HG03097 (cell line): ENCODE data around the gene UBALD1.

Source experiments
- ATAC-seq: cut with Tn5 transposase; IDR thresholded peaks from one replicate; pipeline ENCODE4 v1.9.1; 2021; ENCODE audit not compliant: unreplicated experiment, low FRiP score

Gene UBALD1

GRCh38 chr16:4564661-4565267, 49.9 kb downstream of the UBALD1 start:
- ATAC-seq = no peak

- ATAC-seq = no peak
Measured at GRCh38 chr16:4561596-4561995, 53.1 kb downstream of the UBALD1 start.
